HEK293T (cell line): ENCODE data around the gene TMUB2.

Source experiments
- ARNT ChIP-seq: fragments of 450-650 bp; IDR thresholded peaks from 2 replicates; pipeline ENCODE4 v1.6.1; 2017; ENCODE audit warnings: mild to moderate bottlenecking
- BHLHE40 ChIP-seq: fragments of 450-650 bp; IDR thresholded peaks from 2 replicates; pipeline ENCODE4 v1.6.1; 2016; ENCODE audit warnings: mild to moderate bottlenecking, moderate library complexity, borderline replicate concordance
- CTBP1 ChIP-seq: fragments of 450-650 bp; IDR thresholded peaks from 2 replicates; pipeline ENCODE4 v1.6.1; 2016; ENCODE audit warnings: borderline replicate concordance
- ELF4 ChIP-seq: fragments of 450-650 bp; IDR thresholded peaks from 2 replicates; pipeline ENCODE4 v1.6.1; 2017; ENCODE audit warnings: antibody characterized with exemption
- FOXA1 ChIP-seq: fragments of 450-650 bp; IDR thresholded peaks from 2 replicates; pipeline ENCODE4 v1.6.1; 2016; ENCODE audit warnings: mild to moderate bottlenecking
- FOXM1 ChIP-seq: fragments of 450-650 bp; IDR thresholded peaks from 2 replicates; pipeline ENCODE4 v1.6.1; 2017; ENCODE audit warnings: mild to moderate bottlenecking, borderline replicate concordance
- HDGF ChIP-seq: fragments of 450-650 bp; IDR thresholded peaks from 2 replicates; pipeline ENCODE4 v1.6.1; 2017; ENCODE audit warnings: antibody characterized with exemption, borderline replicate concordance
- LEF1 ChIP-seq: fragments of 450-650 bp; IDR thresholded peaks from 2 replicates; pipeline ENCODE4 v1.6.1; 2017; ENCODE audit warnings: mild to moderate bottlenecking, borderline replicate concordance
- NFRKB ChIP-seq: fragments of 450-650 bp; IDR thresholded peaks from 2 replicates; pipeline ENCODE4 v1.6.1; 2016; ENCODE audit warnings: mild to moderate bottlenecking, moderate library complexity
- PKNOX1 ChIP-seq: fragments of 450-650 bp; IDR thresholded peaks from 2 replicates; pipeline ENCODE4 v1.6.1; 2016
- SP1 ChIP-seq: fragments of 450-650 bp; IDR thresholded peaks from 2 replicates; pipeline ENCODE4 v1.6.1; 2017
- SUZ12 ChIP-seq: fragments of 450-650 bp; IDR thresholded peaks from 2 replicates; pipeline ENCODE4 v1.6.1; 2016; ENCODE audit warnings: mild to moderate bottlenecking
- TARDBP ChIP-seq: fragments of 450-650 bp; IDR thresholded peaks from 2 replicates; pipeline ENCODE4 v1.6.1; 2016

- TF ChIP-seq HDGF: no peak
- no peak for TF ChIP-seq BHLHE40
- no peak for TF ChIP-seq ARNT
- no peak for TF ChIP-seq NFRKB
- TF ChIP-seq PKNOX1: no peak
- no peak for TF ChIP-seq TARDBP
- TF ChIP-seq FOXM1: no peak
- no peak for TF ChIP-seq SP1
- TF ChIP-seq SUZ12: no peak
- no peak for TF ChIP-seq LEF1
- TF ChIP-seq ELF4: no peak
- no peak for TF ChIP-seq FOXA1
- TF ChIP-seq CTBP1: no peak
Measured at GRCh38 chr17:44147812-44148211, 39.0 kb upstream of the TMUB2 start.
